A673 (cell line): ENCODE results near the gene RAB15. TPM values are rescaled to one million over a fixed set of nuclear protein-coding genes. Genes with fewer than 3 reads are reported as not detected.

ENCODE experiments used
- BruUV-seq: library from RNA; stranded (reverse); fragments of 400-500 nt; replicated peaks from 2 replicates; lab custom pipeline; 2021; lab: Mats Ljungman, UMichigan
- CTCF ChIA-PET: fragments of 300-600 bp; sonication (Branson Sonifier 250); formaldehyde crosslinking; loops from one replicate; lab custom pipeline; 2022; ENCODE audit warnings: antibody characterized with exemption; lab: Charles Lee
- POLR2A ChIA-PET: fragments of 300-600 bp; sonication (Branson Sonifier 250); formaldehyde crosslinking; loops from one replicate; lab custom pipeline; 2022; ENCODE audit warnings: antibody characterized with exemption; ENCODE audit not compliant: low non-redundant PET; lab: Charles Lee
- DNase-seq: peaks from one replicate; pipeline ENCODE4 v3.0.0-alpha.2; 2015; ENCODE audit warnings: low spot score
- H3K27ac ChIP-seq: fragments of 200-600 bp; sonication (generic); 2 replicates; pipeline ENCODE4 v1.5.1; 2016; ENCODE audit warnings: mixed run types, low read depth, mild to moderate bottlenecking, mixed read lengths, antibody characterized with exemption, low read length; ENCODE audit not compliant: poor library complexity, severe bottlenecking
- H3K27me3 ChIP-seq: fragments of 200-600 bp; sonication (generic); replicated peaks from 2 replicates; pipeline ENCODE4 v1.6.1; 2017; ENCODE audit warnings: mixed run types, low read depth, mild to moderate bottlenecking, mixed read lengths, antibody characterized with exemption, low read length; ENCODE audit not compliant: insufficient read depth, poor library complexity
- H3K36me3 ChIP-seq: fragments of 200-600 bp; sonication (generic); 2 replicates; pipeline ENCODE4 v1.6.1; 2016; ENCODE audit warnings: mixed run types, mild to moderate bottlenecking, mixed read lengths, antibody characterized with exemption, low read length; ENCODE audit not compliant: insufficient read depth, poor library complexity, severe bottlenecking
- H3K4me1 ChIP-seq: fragments of 200-600 bp; sonication (generic); 2 replicates; pipeline ENCODE4 v1.6.1; 2017; ENCODE audit warnings: mixed run types, mild to moderate bottlenecking, mixed read lengths, antibody characterized with exemption, low read length; ENCODE audit not compliant: insufficient read depth, poor library complexity, severe bottlenecking
- H3K4me3 ChIP-seq: fragments of 200-600 bp; sonication (generic); 2 replicates; pipeline ENCODE4 v1.5.1; 2016; ENCODE audit warnings: low read depth, mixed run types, mild to moderate bottlenecking, mixed read lengths, low read length; ENCODE audit not compliant: poor library complexity, severe bottlenecking
- H3K9me3 ChIP-seq: fragments of 200-600 bp; sonication (generic); 2 replicates; pipeline ENCODE4 v1.6.1; 2016; ENCODE audit warnings: mixed run types, low read depth, mild to moderate bottlenecking, mixed read lengths, antibody characterized with exemption, low read length; ENCODE audit not compliant: poor library complexity, severe bottlenecking
- CTCF ChIP-seq: fragments of 300-800, 200-600 bp; sonication (generic); conservative IDR thresholded peaks from 2 replicates; pipeline ENCODE4 v1.5.1; 2017; ENCODE audit warnings: low read depth, mild to moderate bottlenecking, antibody characterized with exemption, low read length, moderate library complexity, mixed read lengths
- EZH2 ChIP-seq: fragments of 200-600 bp; sonication (generic); IDR thresholded peaks from 2 replicates; pipeline ENCODE4 v1.6.1; 2017; ENCODE audit warnings: borderline replicate concordance, low read depth, mild to moderate bottlenecking, mixed read lengths, antibody characterized with exemption, low read length; ENCODE audit not compliant: poor library complexity, severe bottlenecking
- intact Hi-C: fragments of 100-400 bp; cut with micrococcal nuclease; formaldehyde crosslinking; loops from one replicate; pipeline ENCODE4 v1.10.0; 2022; ENCODE audit not compliant: unreplicated experiment
- total RNA-seq: library from RNA; stranded (reverse); gene quantifications from 2 replicates; pipeline ENCODE4 v1.2.3, GENCODE V29; 2021

RAB15 gene
- total RNA-seq, 1 experiment from 2014 or later = 23.6 TPM

DNA sequence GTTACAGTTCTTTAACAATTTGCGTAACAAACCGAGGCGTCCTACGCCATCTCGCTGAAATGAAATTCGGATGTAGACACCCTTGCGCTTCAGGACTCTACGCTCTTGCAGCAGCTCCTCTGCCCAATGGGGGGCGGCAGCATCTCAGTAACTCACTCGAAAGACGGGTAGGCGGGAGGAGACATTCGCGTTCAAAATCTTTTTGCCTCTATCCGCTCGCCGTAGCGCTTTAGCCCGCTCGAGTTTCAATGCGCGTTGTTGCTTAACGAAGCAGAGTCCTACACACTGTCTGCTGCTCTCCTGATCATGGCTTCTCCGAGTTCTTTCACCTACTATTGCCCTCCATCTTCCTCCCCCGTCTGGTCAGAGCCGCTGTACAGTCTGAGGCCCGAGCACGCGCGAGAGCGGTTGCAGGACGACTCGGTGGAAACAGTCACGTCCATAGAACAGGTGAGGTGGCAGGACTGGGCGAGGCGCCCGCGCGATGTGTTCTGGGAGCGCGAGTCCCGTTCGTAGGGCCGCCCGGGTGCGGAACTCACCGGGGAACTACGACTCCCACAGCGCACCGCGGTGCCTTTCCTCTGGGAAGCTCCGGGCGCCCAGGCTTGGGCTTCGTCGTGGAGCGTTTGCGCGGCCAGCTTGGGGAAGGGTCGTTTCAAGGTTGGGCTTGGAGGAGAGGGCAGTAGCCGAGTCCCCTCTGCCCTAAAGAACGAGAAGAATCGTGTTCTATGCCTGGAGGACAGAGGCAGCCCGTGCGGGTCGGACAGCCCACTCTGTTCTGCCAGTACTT lies 14.7 kb upstream of the RAB15 start, which contains the start of gene FNTB:
Gene FNTB (plus strand): TSS at position 248 of the 790 bp plus-strand sequence. CDS start 59 bp downstream, at position 307.
- TF ChIP-seq EZH2 (no peak), CTCF (peak; percentile 93)
- H3K27me3 ChIP-seq = no peaks in the 10 kb centered on the region
- DNase-seq = peak; percentile 99
- CTCF ChIA-PET = interaction anchor here (0.7 kb wide), 1 partner anchor 33 kb away, joined by 3 read pairs; no protein-coding TSS in a partner anchor
- no TSS peak for BruUV-seq
- H3K4me3 ChIP-seq = peak within 1 kb of the TSS; percentile 73
- POLR2A ChIA-PET = interaction anchor here (0.6 to 0.7 kb wide), 2 partner anchors 13 to 33 kb away, joined by 3 to 5 read pairs; no protein-coding TSS in a partner anchor
- H3K27ac ChIP-seq = peak within 1 kb of the TSS; percentile 76
- no peaks in the 10 kb centered on the region for H3K36me3 ChIP-seq
- intact Hi-C loops = loop anchor here (5.0 kb wide), 1 partner anchor 75 kb away; the partner anchor contains the start of gene CHURC1
- peaks cover 5% of the 10 kb centered on the region for H3K4me1 ChIP-seq
- no peaks in the 10 kb centered on the region for H3K9me3 ChIP-seq

- no peaks in the 10 kb centered on the region for H3K27me3 ChIP-seq
- no peaks in the 10 kb centered on the region for H3K9me3 ChIP-seq
- H3K27ac ChIP-seq = no peak overlapping the region
- H3K36me3 ChIP-seq = no peaks in the 10 kb centered on the region
- CTCF ChIA-PET = interaction anchor here (0.7 kb wide), 1 partner anchor 183 kb away, joined by 8 read pairs; no protein-coding TSS in a partner anchor
- TF ChIP-seq CTCF (peak; percentile 75), EZH2 (no peak)
- intact Hi-C loops = loop anchor here (5.0 kb wide), 1 partner anchor 161 kb away; no protein-coding TSS in a partner anchor
- peak; percentile 75 for DNase-seq
- POLR2A ChIA-PET = no interaction called here
- BruUV-seq = no TSS peak
- H3K4me1 ChIP-seq = peaks cover 5% of the 10 kb centered on the region
- H3K4me3 ChIP-seq = peak overlapping the region; percentile 27
These were observed 11.5 kb upstream of the RAB15 start for GRCh38 chr14:64983439-64984310.

DNA sequence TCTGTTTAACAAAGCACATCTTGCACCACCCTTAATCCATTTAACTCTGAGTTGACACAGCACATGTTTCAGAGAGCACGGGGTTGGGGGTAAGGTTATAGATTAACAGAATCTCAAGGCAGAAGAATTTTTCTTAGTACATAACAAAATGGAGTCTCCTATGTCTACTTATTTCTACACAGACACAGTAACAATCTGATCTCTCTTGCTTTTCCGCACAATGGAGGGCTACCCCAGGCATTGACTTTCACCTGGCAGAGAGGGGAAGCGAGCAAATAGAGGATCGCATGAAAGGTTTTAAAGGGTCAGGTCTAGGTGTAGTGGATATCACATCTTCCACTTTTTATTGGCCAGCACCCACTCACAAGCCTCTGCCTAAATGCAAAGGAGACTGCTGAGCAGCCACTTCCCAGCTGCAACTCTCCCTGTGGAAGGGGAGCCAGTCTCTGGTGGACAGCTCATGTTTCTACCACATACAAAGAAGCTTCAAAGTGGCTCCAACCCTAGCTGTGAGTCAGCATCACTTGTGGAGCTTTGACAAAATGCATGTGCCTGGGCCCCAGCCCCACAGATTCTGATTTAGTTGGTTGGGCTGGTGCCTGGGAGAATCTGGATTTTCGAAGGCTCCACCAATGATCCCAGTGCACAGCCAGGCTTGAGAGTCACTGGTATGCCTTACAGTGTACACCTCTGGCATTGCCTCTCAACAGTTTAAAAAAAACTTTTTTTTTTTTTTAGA lies 7.4 kb upstream of the RAB15 start:
- TF ChIP-seq EZH2 (no peak), CTCF (no peak)
- no peaks in the 10 kb centered on the region for H3K9me3 ChIP-seq
- no peaks in the 10 kb centered on the region for H3K36me3 ChIP-seq
- ChIA-PET CTCF (no interaction called here), POLR2A (no interaction called here)
- no peaks in the 10 kb centered on the region for H3K27me3 ChIP-seq
- H3K4me3 ChIP-seq = no peak overlapping the region
- H3K4me1 ChIP-seq = no peaks in the 10 kb centered on the region
- intact Hi-C loops = loop anchor here (5.0 kb wide), 1 partner anchor 157 kb away; no protein-coding TSS in a partner anchor
- no peak overlapping the region for H3K27ac ChIP-seq
- no TSS peak for BruUV-seq
- no peak for DNase-seq
